ENCODE data around the gene CTXN3.

The CTXN3 gene

GRCh38 chr5:127700237-127700766 is 51.4 kb downstream of the CTXN3 start:
- no peak for DNase-seq

- no peak for DNase-seq
Measured at GRCh38 chr5:127702434-127702833, 53.6 kb downstream of the CTXN3 start.

GRCh38 chr5:127702926-127703561 is 54.2 kb downstream of the CTXN3 start, which contains the start of gene CCDC192:
Gene CCDC192, plus strand, starts transcription at chr5:127703391. Its CDS starts 55 bp downstream, at chr5:127703446.
- peak in 1 of 5 experiments; percentile 17 for DNase-seq

- peak in 1 of 5 experiments; percentile 3 for DNase-seq
Measured at GRCh38 chr5:127705120-127705892, 56.4 kb downstream of the CTXN3 start.

GRCh38 chr5:127706691-127707090 is 57.8 kb downstream of the CTXN3 start:
- no peak for DNase-seq

GRCh38 chr5:127707209-127707608 is 58.3 kb downstream of the CTXN3 start:
- no peak for DNase-seq
